ENCODE measurements around the gene GPR18.
"Not testable (repeated sequence)": the region's sequence is repeated elsewhere in the genome, so short reads cannot be mapped to it uniquely, and the experiment has no call there.

Gene GPR18

GRCh38 chr13:99228737-99229691 is 29.2 kb downstream of the GPR18 start:
- peak; percentile 35 for DNase-seq (ENCODE audit: low read depth)

- no peak for DNase-seq (ENCODE audit: low read depth)
Measured at GRCh38 chr13:99227909-99228688, 30.1 kb downstream of the GPR18 start.

- no peak for DNase-seq (ENCODE audit: low read depth)
Measured at GRCh38 chr13:99227331-99227900, 30.8 kb downstream of the GPR18 start.

GRCh38 chr13:99226513-99226912 is 31.7 kb downstream of the GPR18 start:
- DNase-seq (ENCODE audit: low read depth), result no peak

GRCh38 chr13:99225078-99225477 is 33.1 kb downstream of the GPR18 start:
- DNase-seq (ENCODE audit: low read depth), result no peak

GRCh38 chr13:99224021-99224420 is 34.2 kb downstream of the GPR18 start:
- DNase-seq (ENCODE audit: low read depth), result no peak

- no peak for DNase-seq (ENCODE audit: low read depth)
Measured at GRCh38 chr13:99223587-99223986, 34.6 kb downstream of the GPR18 start.

GRCh38 chr13:99221567-99222239 is 36.5 kb downstream of the GPR18 start:
- no peak for DNase-seq (ENCODE audit: low read depth)

GRCh38 chr13:99220199-99220935 is 37.8 kb downstream of the GPR18 start:
- DNase-seq (ENCODE audit: low read depth), result no peak

GRCh38 chr13:99218969-99219368 is 39.2 kb downstream of the GPR18 start:
- DNase-seq (ENCODE audit: low read depth), result no peak

GRCh38 chr13:99218545-99218944 is 39.6 kb downstream of the GPR18 start:
- no peak for DNase-seq (ENCODE audit: low read depth)

- DNase-seq (ENCODE audit: low read depth), result no peak
Measured at GRCh38 chr13:99218126-99218525, 40.1 kb downstream of the GPR18 start.

- no peak for DNase-seq (ENCODE audit: low read depth)
Measured at GRCh38 chr13:99217461-99218110, 40.6 kb downstream of the GPR18 start.

GRCh38 chr13:99215184-99215830 is 42.9 kb downstream of the GPR18 start:
- no peak for DNase-seq (ENCODE audit: low read depth)

- no peak for DNase-seq (ENCODE audit: low read depth)
Measured at GRCh38 chr13:99214731-99215130, 43.4 kb downstream of the GPR18 start.

GRCh38 chr13:99214232-99214631 is 43.9 kb downstream of the GPR18 start:
- no peak for DNase-seq (ENCODE audit: low read depth)

GRCh38 chr13:99211421-99212035 is 46.7 kb downstream of the GPR18 start:
- no peak for DNase-seq (ENCODE audit: low read depth)

GRCh38 chr13:99210627-99211026 is 47.6 kb downstream of the GPR18 start:
- DNase-seq (ENCODE audit: low read depth), result not testable (repeated sequence)

GRCh38 chr13:99208845-99209527 is 49.2 kb downstream of the GPR18 start:
- no peak for DNase-seq (ENCODE audit: low read depth)
